Smooth muscle cell (in vitro differentiated cells): ENCODE results near the gene PTGFRN. TPM values are rescaled to one million over a fixed set of nuclear protein-coding genes. Genes with fewer than 3 reads are reported as not detected.

Experiments used
- DNase-seq: peaks from one replicate; lab custom pipeline; 2025; ENCODE audit not compliant: unreplicated experiment; lab: John Stamatoyannopoulos, UW
- H2AFZ ChIP-seq: fragments of 200-600 bp; sonication (generic); 2 replicates; pipeline ENCODE4 v1.6.0; 2016; ENCODE audit warnings: antibody characterized with exemption, low read depth, mild to moderate bottlenecking
- H3F3A ChIP-seq: fragments of 200-600 bp; sonication (generic); 2 replicates; pipeline ENCODE4 v1.6.0; 2017; ENCODE audit warnings: antibody characterized with exemption, low read depth
- H3K27ac ChIP-seq: fragments of 200-600 bp; sonication (generic); 2 replicates; pipeline ENCODE4 v1.5.1; 2016; ENCODE audit warnings: low read depth, mild to moderate bottlenecking
- H3K27me3 ChIP-seq: fragments of 200-600 bp; sonication (generic); 2 replicates; pipeline ENCODE4 v1.6.1; 2016; ENCODE audit warnings: low read depth, mild to moderate bottlenecking
- H3K36me3 ChIP-seq: fragments of 200-600 bp; sonication (generic); 2 replicates; pipeline ENCODE4 v1.5.1; 2016; ENCODE audit warnings: low read depth
- H3K4me1 ChIP-seq: fragments of 200-600 bp; sonication (generic); 2 replicates; pipeline ENCODE4 v1.5.1; 2016; ENCODE audit warnings: low read depth
- H3K4me2 ChIP-seq: fragments of 200-600 bp; sonication (generic); 2 replicates; pipeline ENCODE4 v1.6.0; 2016; ENCODE audit warnings: mild to moderate bottlenecking
- H3K4me3 ChIP-seq: fragments of 200-600 bp; sonication (generic); 2 replicates; pipeline ENCODE4 v1.5.1; 2016; ENCODE audit warnings: mild to moderate bottlenecking
- H3K79me2 ChIP-seq: fragments of 200-600 bp; sonication (generic); 2 replicates; pipeline ENCODE4 v1.6.0; 2016; ENCODE audit warnings: low read depth, mild to moderate bottlenecking
- H3K9ac ChIP-seq: fragments of 200-600 bp; sonication (generic); 2 replicates; pipeline ENCODE4 v1.6.0; 2016; ENCODE audit warnings: low read depth
- H3K9me3 ChIP-seq: fragments of 200-600 bp; sonication (generic); replicated peaks from 2 replicates; pipeline ENCODE4 v1.5.1; 2016; ENCODE audit warnings: low read depth
- H4K20me1 ChIP-seq: fragments of 200-600 bp; sonication (generic); 2 replicates; pipeline ENCODE4 v1.6.0; 2016; ENCODE audit warnings: low read depth
- WGBS: methylation state at CpG from one replicate; pipeline ENCODE4 v1.1.7; 2016; ENCODE audit warnings: low lambda C conversion rate; 5-methylcytosine and 5-hydroxymethylcytosine counted together
- polyA plus RNA-seq: library from polyadenylated mRNA; unstranded; fragments of >200 nt; fragmentation: Nextera tagmentation; extraction: Ambion mirVana; gene quantifications from 2 replicates; pipeline ENCODE4 v1.2.1, GENCODE V29; 2016
- total RNA-seq: library from RNA; depleted of rRNA; stranded (reverse); fragments of >200 nt; gene quantifications from 2 replicates; pipeline ENCODE4 v1.2.3, GENCODE V29; 2014
- TF ChIP-seq, protein P1 (sequence below): fragments of 200-600 bp; sonication (generic); IDR thresholded peaks from 2 replicates; pipeline ENCODE4 v1.5.1; 2017; ENCODE audit warnings: borderline replicate concordance, mild to moderate bottlenecking, antibody characterized with exemption; ENCODE audit not compliant: insufficient read depth, poor library complexity, severe bottlenecking

The PTGFRN gene
- total and polyA plus RNA-seq, 2 experiments from 2014 or later, result 64.2 to 97.9 TPM

DNA sequence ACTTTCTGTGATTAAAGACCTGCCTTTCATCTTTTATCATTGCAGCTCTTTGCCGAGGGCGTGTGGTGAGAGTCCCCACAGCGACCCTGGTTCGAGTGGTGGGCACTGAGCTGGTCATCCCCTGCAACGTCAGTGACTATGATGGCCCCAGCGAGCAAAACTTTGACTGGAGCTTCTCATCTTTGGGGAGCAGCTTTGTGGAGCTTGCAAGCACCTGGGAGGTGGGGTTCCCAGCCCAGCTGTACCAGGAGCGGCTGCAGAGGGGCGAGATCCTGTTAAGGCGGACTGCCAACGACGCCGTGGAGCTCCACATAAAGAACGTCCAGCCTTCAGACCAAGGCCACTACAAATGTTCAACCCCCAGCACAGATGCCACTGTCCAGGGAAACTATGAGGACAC lies 32.0 kb downstream of the PTGFRN start:
- H3K4me3 ChIP-seq, result no peak overlapping the region
- DNase-seq, result no peak
- H3K27me3 ChIP-seq, result no peaks in the 10 kb centered on the region
- H3K36me3 ChIP-seq, result no peaks in the 10 kb centered on the region
- peaks cover 10% of the 10 kb centered on the region for H3K4me1 ChIP-seq
- no peak overlapping the region for H3K4me2 ChIP-seq
- TF ChIP-seq, protein P1, sequence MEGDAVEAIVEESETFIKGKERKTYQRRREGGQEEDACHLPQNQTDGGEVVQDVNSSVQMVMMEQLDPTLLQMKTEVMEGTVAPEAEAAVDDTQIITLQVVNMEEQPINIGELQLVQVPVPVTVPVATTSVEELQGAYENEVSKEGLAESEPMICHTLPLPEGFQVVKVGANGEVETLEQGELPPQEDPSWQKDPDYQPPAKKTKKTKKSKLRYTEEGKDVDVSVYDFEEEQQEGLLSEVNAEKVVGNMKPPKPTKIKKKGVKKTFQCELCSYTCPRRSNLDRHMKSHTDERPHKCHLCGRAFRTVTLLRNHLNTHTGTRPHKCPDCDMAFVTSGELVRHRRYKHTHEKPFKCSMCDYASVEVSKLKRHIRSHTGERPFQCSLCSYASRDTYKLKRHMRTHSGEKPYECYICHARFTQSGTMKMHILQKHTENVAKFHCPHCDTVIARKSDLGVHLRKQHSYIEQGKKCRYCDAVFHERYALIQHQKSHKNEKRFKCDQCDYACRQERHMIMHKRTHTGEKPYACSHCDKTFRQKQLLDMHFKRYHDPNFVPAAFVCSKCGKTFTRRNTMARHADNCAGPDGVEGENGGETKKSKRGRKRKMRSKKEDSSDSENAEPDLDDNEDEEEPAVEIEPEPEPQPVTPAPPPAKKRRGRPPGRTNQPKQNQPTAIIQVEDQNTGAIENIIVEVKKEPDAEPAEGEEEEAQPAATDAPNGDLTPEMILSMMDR, result no peak
- WGBS, result 89% methylated on average over 13 of the region's 13 CpGs
- peaks cover 7% of the 10 kb centered on the region for H3K79me2 ChIP-seq
- no peak overlapping the region for H2AFZ ChIP-seq
- H3K9me3 ChIP-seq, result no peaks in the 10 kb centered on the region
- H3K27ac ChIP-seq, result no peak overlapping the region
- H3K9ac ChIP-seq, result no peak overlapping the region
- peaks cover 61% of the 10 kb centered on the region for H4K20me1 ChIP-seq
- H3F3A ChIP-seq, result no peaks in the 10 kb centered on the region

DNA sequence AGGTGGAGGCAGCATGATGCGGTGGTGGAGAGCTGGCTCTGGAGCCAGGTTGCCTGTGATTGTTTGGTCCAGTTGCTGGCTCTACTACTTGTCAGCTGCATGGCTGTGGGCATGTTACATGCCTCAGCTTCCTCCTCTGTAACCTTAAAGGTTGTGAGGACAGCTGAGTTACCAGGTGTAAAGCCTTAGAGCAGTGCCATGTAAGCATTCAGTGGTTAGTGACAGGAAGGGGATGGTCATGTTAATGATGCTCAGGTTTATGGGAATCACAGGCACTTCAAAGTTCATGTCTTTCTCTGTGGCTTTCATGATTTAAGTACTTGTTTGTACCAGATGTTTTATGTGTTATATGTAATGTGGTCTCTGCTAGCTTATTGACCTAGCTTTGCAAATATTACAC lies 32.6 kb downstream of the PTGFRN start:
- Histone ChIP-seq H2AFZ (no peak overlapping the region), H3K9me3 (no peaks in the 10 kb centered on the region), H3K27ac (no peak overlapping the region), H3K79me2 (peaks cover 7% of the 10 kb centered on the region), H3K27me3 (no peaks in the 10 kb centered on the region), H3K4me3 (no peak overlapping the region), H3K36me3 (peaks cover 3% of the 10 kb centered on the region), H3K4me1 (peaks cover 10% of the 10 kb centered on the region), H4K20me1 (peaks cover 67% of the 10 kb centered on the region), H3K4me2 (no peak overlapping the region), H3K9ac (no peak overlapping the region), H3F3A (no peaks in the 10 kb centered on the region)
- TF ChIP-seq, protein P1, result no peak
- DNase-seq, result no peak
- 92% methylated on average over 1 of the region's 1 CpG for WGBS

DNA sequence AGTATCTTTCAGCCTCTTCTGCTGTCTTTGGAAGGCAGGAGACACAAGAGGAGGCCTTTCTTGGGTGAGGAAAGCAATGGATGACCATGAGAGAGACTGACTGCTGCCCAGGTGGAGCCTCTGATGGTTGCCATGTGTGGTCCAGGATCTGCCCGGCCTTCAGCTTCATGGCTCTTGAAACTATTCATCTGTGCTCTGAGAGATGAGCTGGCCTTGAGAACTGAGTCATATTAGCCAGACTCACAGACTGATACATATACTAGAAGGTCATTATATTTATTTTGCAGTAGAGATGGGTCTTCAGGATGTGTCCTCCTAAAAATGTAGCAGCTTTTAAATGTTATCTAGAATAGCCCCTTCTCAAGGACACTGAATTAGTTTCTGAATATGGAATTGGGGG lies 33.7 kb downstream of the PTGFRN start:
- Histone ChIP-seq H3K27ac (no peak overlapping the region), H4K20me1 (peaks cover 70% of the 10 kb centered on the region), H3K27me3 (no peaks in the 10 kb centered on the region), H3K9ac (no peak overlapping the region), H3K9me3 (no peaks in the 10 kb centered on the region), H3K4me1 (peaks cover 10% of the 10 kb centered on the region), H3K79me2 (peaks cover 2% of the 10 kb centered on the region), H2AFZ (no peak overlapping the region), H3K4me3 (no peak overlapping the region), H3K4me2 (no peak overlapping the region), H3F3A (no peaks in the 10 kb centered on the region), H3K36me3 (peaks cover 4% of the 10 kb centered on the region)
- WGBS, result 64% methylated on average over 1 of the region's 1 CpG
- DNase-seq, result no peak
- TF ChIP-seq, protein P1, result no peak

DNA sequence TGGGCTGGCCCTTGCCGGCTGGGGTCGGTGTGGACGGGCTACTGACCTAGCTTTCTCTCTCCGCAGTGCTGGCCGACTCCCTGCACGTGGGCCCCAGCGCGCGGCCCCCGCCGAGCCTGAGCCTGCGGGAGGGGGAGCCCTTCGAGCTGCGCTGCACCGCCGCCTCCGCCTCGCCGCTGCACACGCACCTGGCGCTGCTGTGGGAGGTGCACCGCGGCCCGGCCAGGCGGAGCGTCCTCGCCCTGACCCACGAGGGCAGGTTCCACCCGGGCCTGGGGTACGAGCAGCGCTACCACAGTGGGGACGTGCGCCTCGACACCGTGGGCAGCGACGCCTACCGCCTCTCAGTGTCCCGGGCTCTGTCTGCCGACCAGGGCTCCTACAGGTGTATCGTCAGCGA lies 34.9 kb downstream of the PTGFRN start:
- DNase-seq, result no peak
- WGBS, result over 99% methylated on average over 37 of the region's 42 CpGs
- no peaks in the 10 kb centered on the region for H3F3A ChIP-seq
- H4K20me1 ChIP-seq, result peaks cover 70% of the 10 kb centered on the region
- H3K4me2 ChIP-seq, result no peak overlapping the region
- H2AFZ ChIP-seq, result no peak overlapping the region
- H3K9ac ChIP-seq, result no peak overlapping the region
- H3K4me3 ChIP-seq, result no peak overlapping the region
- H3K9me3 ChIP-seq, result no peaks in the 10 kb centered on the region
- H3K4me1 ChIP-seq, result peaks cover 19% of the 10 kb centered on the region
- no peak overlapping the region for H3K27ac ChIP-seq
- no peaks in the 10 kb centered on the region for H3K79me2 ChIP-seq
- H3K36me3 ChIP-seq, result peaks cover 11% of the 10 kb centered on the region
- no peaks in the 10 kb centered on the region for H3K27me3 ChIP-seq
- TF ChIP-seq, protein P1, result no peak
